A673 (cell line): ENCODE measurements around the gene CNOT4. TPM values are rescaled to one million over a fixed set of nuclear protein-coding genes. Genes with fewer than 3 reads are reported as not detected.
A peak's percentile ranks its signal among the peaks of the same experiment; 100 is the strongest.

Source experiments
- BruUV-seq: library from RNA; stranded (reverse); fragments of 400-500 nt; replicated peaks from 2 replicates; lab custom pipeline; 2021; lab: Mats Ljungman, UMichigan
- CTCF ChIA-PET: fragments of 300-600 bp; sonication (Branson Sonifier 250); formaldehyde crosslinking; loops from one replicate; lab custom pipeline; 2022; ENCODE audit warnings: antibody characterized with exemption; lab: Charles Lee
- POLR2A ChIA-PET: fragments of 300-600 bp; sonication (Branson Sonifier 250); formaldehyde crosslinking; loops from one replicate; lab custom pipeline; 2022; ENCODE audit warnings: antibody characterized with exemption; ENCODE audit not compliant: low non-redundant PET; lab: Charles Lee
- DNase-seq: peaks from one replicate; pipeline ENCODE4 v3.0.0-alpha.2; 2015; ENCODE audit warnings: low spot score
- H3K27ac ChIP-seq: fragments of 200-600 bp; sonication (generic); 2 replicates; pipeline ENCODE4 v1.5.1; 2016; ENCODE audit warnings: mixed run types, low read depth, mild to moderate bottlenecking, mixed read lengths, antibody characterized with exemption, low read length; ENCODE audit not compliant: poor library complexity, severe bottlenecking
- H3K27me3 ChIP-seq: fragments of 200-600 bp; sonication (generic); replicated peaks from 2 replicates; pipeline ENCODE4 v1.6.1; 2017; ENCODE audit warnings: mixed run types, low read depth, mild to moderate bottlenecking, mixed read lengths, antibody characterized with exemption, low read length; ENCODE audit not compliant: insufficient read depth, poor library complexity
- H3K36me3 ChIP-seq: fragments of 200-600 bp; sonication (generic); 2 replicates; pipeline ENCODE4 v1.6.1; 2016; ENCODE audit warnings: mixed run types, mild to moderate bottlenecking, mixed read lengths, antibody characterized with exemption, low read length; ENCODE audit not compliant: insufficient read depth, poor library complexity, severe bottlenecking
- H3K4me1 ChIP-seq: fragments of 200-600 bp; sonication (generic); 2 replicates; pipeline ENCODE4 v1.6.1; 2017; ENCODE audit warnings: mixed run types, mild to moderate bottlenecking, mixed read lengths, antibody characterized with exemption, low read length; ENCODE audit not compliant: insufficient read depth, poor library complexity, severe bottlenecking
- H3K4me3 ChIP-seq: fragments of 200-600 bp; sonication (generic); 2 replicates; pipeline ENCODE4 v1.5.1; 2016; ENCODE audit warnings: low read depth, mixed run types, mild to moderate bottlenecking, mixed read lengths, low read length; ENCODE audit not compliant: poor library complexity, severe bottlenecking
- H3K9me3 ChIP-seq: fragments of 200-600 bp; sonication (generic); 2 replicates; pipeline ENCODE4 v1.6.1; 2016; ENCODE audit warnings: mixed run types, low read depth, mild to moderate bottlenecking, mixed read lengths, antibody characterized with exemption, low read length; ENCODE audit not compliant: poor library complexity, severe bottlenecking
- CTCF ChIP-seq: fragments of 300-800, 200-600 bp; sonication (generic); conservative IDR thresholded peaks from 2 replicates; pipeline ENCODE4 v1.5.1; 2017; ENCODE audit warnings: low read depth, mild to moderate bottlenecking, antibody characterized with exemption, low read length, moderate library complexity, mixed read lengths
- EZH2 ChIP-seq: fragments of 200-600 bp; sonication (generic); IDR thresholded peaks from 2 replicates; pipeline ENCODE4 v1.6.1; 2017; ENCODE audit warnings: borderline replicate concordance, low read depth, mild to moderate bottlenecking, mixed read lengths, antibody characterized with exemption, low read length; ENCODE audit not compliant: poor library complexity, severe bottlenecking
- intact Hi-C: fragments of 100-400 bp; cut with micrococcal nuclease; formaldehyde crosslinking; loops from one replicate; pipeline ENCODE4 v1.10.0; 2022; ENCODE audit not compliant: unreplicated experiment
- total RNA-seq: library from RNA; stranded (reverse); gene quantifications from 2 replicates; pipeline ENCODE4 v1.2.3, GENCODE V29; 2021

Gene CNOT4
- total RNA-seq, 1 experiment from 2014 or later = 24.1 TPM

GRCh38 chr7:135493362-135493761 is 16.5 kb downstream of the CNOT4 start:
- no peaks in the 10 kb centered on the region for H3K27me3 ChIP-seq
- no peak overlapping the region for H3K27ac ChIP-seq
- peaks cover 5% of the 10 kb centered on the region for H3K4me1 ChIP-seq
- POLR2A ChIA-PET = interaction anchor here (0.6 kb wide), 1 partner anchor 32 kb away, joined by 9 read pairs; no protein-coding TSS in a partner anchor
- DNase-seq = peak; percentile 12
- intact Hi-C loops = no loop called here
- H3K9me3 ChIP-seq = no peaks in the 10 kb centered on the region
- no peak for TF ChIP-seq CTCF
- TF ChIP-seq EZH2 = no peak
- CTCF ChIA-PET = no interaction called here
- BruUV-seq = no TSS peak
- H3K36me3 ChIP-seq = no peaks in the 10 kb centered on the region
- no peak overlapping the region for H3K4me3 ChIP-seq

DNA sequence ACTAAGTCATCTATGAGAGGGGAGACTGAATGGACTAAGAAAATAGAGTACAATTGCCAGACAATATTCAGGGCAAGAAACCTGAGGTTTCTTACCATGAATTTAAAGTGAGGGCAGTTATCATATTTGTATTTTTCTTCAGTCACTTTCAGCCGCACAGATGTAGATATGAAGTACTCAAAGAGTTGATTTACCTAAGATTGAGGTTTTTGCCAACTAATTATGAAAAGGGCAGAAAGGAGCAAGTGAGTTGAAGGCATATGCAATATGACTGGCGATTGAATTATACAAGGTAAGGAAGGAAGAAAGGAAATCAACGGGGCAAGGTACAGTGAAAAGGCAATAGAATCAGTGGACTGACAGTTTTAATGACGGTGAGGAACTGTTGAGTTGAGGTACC is 17.8 kb downstream of the CNOT4 start:
- ChIA-PET CTCF (no interaction called here), POLR2A (no interaction called here)
- intact Hi-C loops = no loop called here
- no peak for DNase-seq
- H3K9me3 ChIP-seq = no peaks in the 10 kb centered on the region
- no TSS peak for BruUV-seq
- no peaks in the 10 kb centered on the region for H3K36me3 ChIP-seq
- no peak overlapping the region for H3K27ac ChIP-seq
- H3K4me3 ChIP-seq = no peak overlapping the region
- TF ChIP-seq EZH2 (no peak), CTCF (no peak)
- no peaks in the 10 kb centered on the region for H3K4me1 ChIP-seq
- no peaks in the 10 kb centered on the region for H3K27me3 ChIP-seq

- Histone ChIP-seq H3K4me1 (no peaks in the 10 kb centered on the region), H3K27me3 (no peaks in the 10 kb centered on the region), H3K27ac (no peak overlapping the region), H3K9me3 (no peaks in the 10 kb centered on the region), H3K4me3 (no peak overlapping the region), H3K36me3 (no peaks in the 10 kb centered on the region)
- POLR2A ChIA-PET = no interaction called here
- no peak for DNase-seq
- no peak for TF ChIP-seq CTCF
- no peak for TF ChIP-seq EZH2
- intact Hi-C loops = no loop called here
- BruUV-seq = no TSS peak
- CTCF ChIA-PET = no interaction called here
Measured at GRCh38 chr7:135490783-135491182, 19.1 kb downstream of the CNOT4 start.
